GM13977 (cell line): ENCODE results near the gene EVL.
"Not testable (repeated sequence)": the region's sequence is repeated elsewhere in the genome, so short reads cannot be mapped to it uniquely, and the experiment has no call there.

ENCODE experiments used
- DNase-seq: peaks from one replicate; pipeline ENCODE4 v3.0.0; 2012; ENCODE audit warnings: low spot score
- CTCF ChIP-seq: IDR thresholded peaks from 2 replicates; pipeline ENCODE4 v1.5.1; 2012; ENCODE audit warnings: mild to moderate bottlenecking, control low read depth; ENCODE audit not compliant: insufficient read depth; ENCODE audit errors: extremely low read depth, missing control alignments
- in situ Hi-C: fragments of 300-500 bp; cut with MboI; formaldehyde crosslinking; loops from one replicate; pipeline ENCODE4 v1.12.0; 2022; ENCODE audit warnings: low sequenced_read_pairs, low pct_unique_long_range_greater_than_20kb, mixed read lengths, inconsistent platforms; ENCODE audit not compliant: unreplicated experiment

EVL gene

GRCh38 chr14:100156776-100157175, 91.6 kb downstream of the EVL start:
- no peak for TF ChIP-seq CTCF
- in situ Hi-C loops: no loop called here
- no peak for DNase-seq

GRCh38 chr14:100157548-100158232, 92.5 kb downstream of the EVL start:
- in situ Hi-C loops, DNase-seq: not testable (repeated sequence)

GRCh38 chr14:100158566-100159093, 93.4 kb downstream of the EVL start:
- in situ Hi-C loops: no loop called here
- no peak for DNase-seq
- TF ChIP-seq CTCF: no peak

- no peak for TF ChIP-seq CTCF
- DNase-seq: peak; percentile 89
- in situ Hi-C loops: no loop called here
Observed at GRCh38 chr14:100159094-100159864, 94.1 kb downstream of the EVL start, which contains the start of gene DEGS2. Gene DEGS2 (minus strand): TSS chr14:100159645. CDS start chr14:100159587, 58 bp downstream.

- DNase-seq: no peak
Observed at GRCh38 chr14:100159865-100160533, 94.8 kb downstream of the EVL start.

GRCh38 chr14:100160534-100160916, 95.3 kb downstream of the EVL start:
- DNase-seq: no peak
- TF ChIP-seq CTCF: no peak
- in situ Hi-C loops: no loop called here

More at GRCh38 chr14:100159865-100160533, 94.8 kb downstream of the EVL start:
- no peak for TF ChIP-seq CTCF
- in situ Hi-C loops: no loop called here

GRCh38 chr14:100165376-100165775, 100.2 kb downstream of the EVL start:
- in situ Hi-C loops: no loop called here
- no peak for TF ChIP-seq CTCF
- no peak for DNase-seq
